ENCODE data around the gene ADGRV1. TPM values are rescaled to one million over a fixed set of nuclear protein-coding genes. Genes with fewer than 3 reads are reported as not detected.

ADGRV1 gene
- total RNA-seq, 4 donors from 2014 or later: 0.39 to 1.9 (median 1.00) TPM

DNA sequence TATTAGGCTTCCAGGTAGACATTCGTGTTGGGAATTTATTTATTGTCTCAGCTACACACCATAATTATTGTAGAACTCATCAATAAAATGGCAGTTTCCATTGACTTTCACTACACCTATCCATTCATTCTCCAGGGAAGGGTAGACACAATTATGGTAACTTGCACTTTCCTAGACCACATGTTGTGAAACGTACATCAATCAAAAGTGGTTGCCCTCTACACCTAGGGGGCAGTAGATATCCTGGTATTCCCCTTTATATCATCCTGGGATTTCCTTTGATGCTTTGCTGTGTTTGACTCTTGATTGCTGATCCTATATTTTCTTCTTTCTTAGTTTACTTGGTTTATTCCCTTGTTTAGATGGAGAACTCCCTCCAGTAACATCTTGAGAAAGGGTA, 47.9 kb downstream of the ADGRV1 start:
- no peak for TF ChIP-seq POLR2A (IDR thresholded peaks at IDR 0.05)
- TF ChIP-seq CTCF (IDR thresholded peaks at IDR 0.05): no peak
- TF ChIP-seq EP300 (IDR thresholded peaks at IDR 0.05): no peak
- Histone ChIP-seq H3K9me3 (no peaks in the 10 kb centered on the region), H3K4me3 (no peak overlapping the region), H3K4me1 (peaks cover 0 to 4% (median 0%) of the 10 kb centered on the region in 4 donors), H3K36me3 (no peaks in the 10 kb centered on the region), H3K27me3 (no peaks in the 10 kb centered on the region), H3K27ac (no peak overlapping the region)
- WGBS, 2 donors: 52 to 70% methylated on average over 2 of the region's 2 CpGs
- DNase-seq (ENCODE audit: low spot score in 2 of 2): no peak

DNA sequence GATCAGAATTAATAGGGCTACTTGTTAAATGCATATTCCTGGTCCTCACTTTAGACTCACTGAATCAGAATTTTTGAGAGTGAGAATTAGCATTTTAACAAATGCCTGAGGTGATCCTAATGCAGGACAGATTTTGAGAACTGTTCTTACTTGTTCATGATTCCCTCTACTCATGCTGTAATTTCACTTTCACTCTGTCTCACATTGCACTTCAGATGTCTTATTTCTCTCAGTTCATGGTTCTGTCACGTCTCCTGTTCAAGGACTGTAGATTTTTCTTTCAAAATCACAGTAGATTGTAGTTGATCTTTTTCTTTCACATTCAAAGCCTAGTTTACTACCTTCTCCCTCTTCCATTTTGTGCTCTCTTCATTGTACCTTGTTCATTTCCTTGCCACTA, 54.3 kb downstream of the ADGRV1 start:
- DNase-seq (ENCODE audit: low spot score in 2 of 2): no peak
- WGBS, 2 donors: 38 to 42% methylated on average over 1 of the region's 1 CpG
- H3K9me3 ChIP-seq: no peaks in the 10 kb centered on the region

GRCh38 chr5:90613459-90613858, 54.9 kb downstream of the ADGRV1 start:
- no peaks in the 10 kb centered on the region for H3K36me3 ChIP-seq
- no peaks in the 10 kb centered on the region for H3K27me3 ChIP-seq
- TF ChIP-seq POLR2A (IDR thresholded peaks at IDR 0.05) (no peak), EP300 (IDR thresholded peaks at IDR 0.05) (no peak), CTCF (IDR thresholded peaks at IDR 0.05) (no peak)
- DNase-seq (ENCODE audit: low spot score in 2 of 2): no peak
- no peaks in the 10 kb centered on the region for H3K9me3 ChIP-seq
- 81 to 87% methylated on average over 3 of the region's 3 CpGs for WGBS, 2 donors
- H3K4me1 ChIP-seq: peaks cover 0 to 2% (median 0%) of the 10 kb centered on the region in 4 donors
- no peak overlapping the region for H3K27ac ChIP-seq
- H3K4me3 ChIP-seq: no peak overlapping the region

More for the DNA sequence above, 54.3 kb downstream of the ADGRV1 start:
- Histone ChIP-seq H3K4me3 (no peak overlapping the region), H3K4me1 (peaks cover 0 to 2% (median 0%) of the 10 kb centered on the region in 4 donors), H3K36me3 (no peaks in the 10 kb centered on the region), H3K27ac (no peak overlapping the region), H3K27me3 (no peaks in the 10 kb centered on the region)
- TF ChIP-seq EP300 (IDR thresholded peaks at IDR 0.05) (no peak), CTCF (IDR thresholded peaks at IDR 0.05) (no peak), POLR2A (IDR thresholded peaks at IDR 0.05) (no peak)

DNA sequence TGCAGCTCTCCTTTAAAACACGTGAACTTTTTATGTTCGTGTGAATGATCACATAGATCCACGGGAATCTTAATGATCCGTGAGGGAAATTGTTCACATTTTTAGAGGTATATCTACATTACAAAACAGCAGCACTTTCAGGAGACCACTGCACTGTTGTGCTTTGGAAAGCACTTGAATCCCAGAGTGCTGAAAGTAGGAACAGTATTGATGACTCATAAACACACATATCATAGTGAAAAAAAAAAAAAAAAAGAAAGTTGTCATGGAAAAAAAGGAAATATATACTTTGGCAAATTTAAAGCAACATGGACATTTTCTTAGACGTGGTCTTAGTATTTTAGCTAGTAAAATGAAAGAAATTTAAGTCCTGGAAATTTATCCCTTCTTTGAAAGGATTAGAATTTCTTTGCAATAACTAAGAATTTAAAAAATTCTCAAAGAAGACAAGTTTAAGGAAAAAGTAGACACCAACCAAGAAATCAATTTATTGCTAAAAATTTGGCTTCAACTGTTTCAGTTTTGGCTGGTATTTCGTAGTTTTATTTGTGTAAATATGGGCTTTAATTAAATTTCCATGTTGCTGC, 55.4 kb downstream of the ADGRV1 start:
- Histone ChIP-seq H3K27me3 (no peaks in the 10 kb centered on the region), H3K27ac (no peak overlapping the region), H3K9me3 (no peaks in the 10 kb centered on the region), H3K4me1 (peaks cover 0 to 2% (median 0%) of the 10 kb centered on the region in 4 donors), H3K36me3 (no peaks in the 10 kb centered on the region), H3K4me3 (no peak overlapping the region)
- WGBS, 2 donors: 61 to 63% methylated on average over 6 of the region's 6 CpGs
- DNase-seq (ENCODE audit: low spot score in 2 of 2): no peak
- TF ChIP-seq CTCF (IDR thresholded peaks at IDR 0.05): no peak
- TF ChIP-seq POLR2A (IDR thresholded peaks at IDR 0.05): no peak
- TF ChIP-seq EP300 (IDR thresholded peaks at IDR 0.05): no peak

DNA sequence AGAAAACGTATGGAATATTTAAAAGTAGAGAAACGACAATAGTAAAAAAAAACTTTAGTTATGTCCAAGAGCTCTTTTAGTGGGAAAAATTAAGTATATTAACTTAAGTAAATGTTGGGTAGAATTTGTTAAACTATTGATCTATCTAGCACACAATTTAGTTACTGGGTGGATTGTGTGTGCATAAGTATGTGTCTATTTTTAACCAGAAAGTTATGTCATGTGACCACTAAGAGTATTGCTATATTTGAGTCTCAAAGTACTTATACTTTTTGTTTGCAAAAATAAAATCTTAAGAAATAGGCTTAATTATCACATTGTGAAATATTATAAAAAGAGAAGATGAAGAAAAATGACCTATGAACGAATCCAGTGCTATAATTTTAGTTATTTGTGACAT, 56.8 kb downstream of the ADGRV1 start:
- 87 to 94% methylated on average over 3 of the region's 3 CpGs for WGBS, 2 donors
- Histone ChIP-seq H3K4me1 (peaks cover 0 to 2% (median 0%) of the 10 kb centered on the region in 4 donors), H3K27me3 (no peaks in the 10 kb centered on the region), H3K9me3 (no peaks in the 10 kb centered on the region), H3K4me3 (no peak overlapping the region), H3K27ac (no peak overlapping the region), H3K36me3 (no peaks in the 10 kb centered on the region)
- no peak for TF ChIP-seq EP300 (IDR thresholded peaks at IDR 0.05)
- TF ChIP-seq POLR2A (IDR thresholded peaks at IDR 0.05): no peak
- no peak for TF ChIP-seq CTCF (IDR thresholded peaks at IDR 0.05)
- DNase-seq (ENCODE audit: low spot score in 2 of 2): no peak

All from tibial nerve (tissue), 4 donors.